Non-pigmented ciliary epithelial cell (primary cell): Measurements from ENCODE around the gene KCTD5.
"Not testable (repeated sequence)": the region's sequence is repeated elsewhere in the genome, so short reads cannot be mapped to it uniquely, and the experiment has no call there.

Experiments
- DNase-seq: peaks from one replicate; pipeline ENCODE4 v3.0.0-alpha.2; 2010; ENCODE audit warnings: low read depth

KCTD5 gene

DNA sequence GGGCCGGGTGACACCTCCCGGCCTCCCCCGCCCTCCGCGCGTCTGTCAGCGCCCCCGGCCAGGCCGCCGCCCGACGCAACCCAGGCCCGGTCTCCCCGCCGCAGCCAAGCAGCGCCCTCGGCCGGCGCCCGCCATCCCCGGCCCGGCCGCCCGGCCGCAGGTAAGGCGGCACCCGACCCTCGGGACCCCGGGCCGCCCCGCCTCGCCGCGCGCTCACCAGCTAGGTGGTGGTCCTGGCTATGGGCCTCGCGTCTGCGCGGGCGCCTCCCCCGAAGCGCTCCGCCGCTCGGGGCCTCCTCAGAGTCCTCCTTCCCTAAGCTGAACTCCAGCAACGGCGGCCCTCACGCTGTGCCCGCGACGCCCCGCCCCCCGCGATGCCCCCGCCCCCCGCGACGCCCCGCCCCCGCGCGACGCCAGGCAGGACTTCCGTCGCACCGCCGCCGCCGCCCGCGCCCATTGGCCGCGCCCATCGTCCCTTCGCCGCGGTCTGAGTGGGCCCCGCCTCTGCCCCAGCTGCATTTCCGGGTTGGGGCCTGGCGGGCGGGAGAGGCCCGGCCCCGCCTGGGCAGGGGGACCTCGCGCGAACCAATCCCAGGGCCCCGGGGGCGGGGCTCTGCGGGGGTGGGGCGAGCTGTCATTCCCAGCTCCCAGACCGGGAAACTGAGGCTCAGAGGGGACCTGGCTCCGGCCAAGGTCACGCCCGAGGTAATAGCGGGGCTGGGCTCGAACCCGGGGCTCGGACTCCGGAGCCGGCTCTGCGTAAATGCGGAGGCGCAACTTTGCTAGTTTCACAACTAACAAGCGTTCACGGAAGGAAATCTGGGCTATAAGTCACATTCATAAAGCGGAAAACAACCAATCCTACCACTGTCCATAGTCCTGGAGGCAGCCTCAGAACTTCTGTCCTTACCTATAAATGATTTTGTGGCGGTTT lies 9.0 kb upstream of the KCTD5 start:
- DNase-seq, result no peak

- no peak for DNase-seq
Observed at GRCh38 chr16:2675021-2675420, 7.3 kb upstream of the KCTD5 start.

GRCh38 chr16:2675714-2676113 lies 6.6 kb upstream of the KCTD5 start:
- DNase-seq, result no peak

- DNase-seq, result not testable (repeated sequence)
Observed at GRCh38 chr16:2676937-2677336, 5.4 kb upstream of the KCTD5 start.

DNA sequence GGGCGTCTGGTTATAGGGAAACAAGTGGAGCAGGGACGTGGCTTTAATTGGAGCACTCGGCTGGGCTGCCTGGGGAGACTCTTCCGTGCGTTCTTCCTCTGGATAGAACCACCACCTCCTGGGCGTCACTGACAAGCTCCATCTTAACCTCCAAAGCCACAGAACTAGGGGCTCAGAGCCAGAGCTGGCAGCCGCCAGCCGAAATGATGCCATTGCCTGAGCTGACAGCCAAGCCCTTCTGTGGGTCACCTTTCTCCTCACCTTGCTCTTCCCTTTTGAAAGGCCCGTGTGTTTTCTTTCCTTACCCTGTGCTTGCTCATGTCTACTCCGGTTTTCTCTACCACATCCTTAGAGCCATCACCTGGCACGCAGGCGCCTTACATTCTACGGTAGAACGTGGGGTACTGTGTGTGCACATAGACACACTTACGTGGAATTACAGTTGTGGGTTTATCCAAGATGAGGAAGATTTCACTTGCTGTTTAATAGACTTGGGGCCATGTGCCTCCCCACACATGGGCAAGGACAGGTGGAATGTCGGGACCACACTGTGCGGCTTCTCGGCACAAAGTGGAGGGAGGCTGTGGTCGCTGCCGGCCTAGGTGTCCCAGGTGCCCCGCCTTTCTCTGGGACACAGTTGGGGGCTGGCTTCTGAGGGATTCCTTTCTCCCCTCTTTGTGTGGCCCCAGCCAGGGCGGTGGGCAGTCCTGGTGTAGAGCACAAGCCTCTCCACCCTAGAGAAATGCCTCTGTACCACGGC lies 3.9 kb upstream of the KCTD5 start:
- DNase-seq, result not testable (repeated sequence)

- not testable (repeated sequence) for DNase-seq
Observed at GRCh38 chr16:2679902-2680301, 2.4 kb upstream of the KCTD5 start.

- DNase-seq, result not testable (repeated sequence)
Observed at GRCh38 chr16:2680360-2680759, 2.0 kb upstream of the KCTD5 start.

DNA sequence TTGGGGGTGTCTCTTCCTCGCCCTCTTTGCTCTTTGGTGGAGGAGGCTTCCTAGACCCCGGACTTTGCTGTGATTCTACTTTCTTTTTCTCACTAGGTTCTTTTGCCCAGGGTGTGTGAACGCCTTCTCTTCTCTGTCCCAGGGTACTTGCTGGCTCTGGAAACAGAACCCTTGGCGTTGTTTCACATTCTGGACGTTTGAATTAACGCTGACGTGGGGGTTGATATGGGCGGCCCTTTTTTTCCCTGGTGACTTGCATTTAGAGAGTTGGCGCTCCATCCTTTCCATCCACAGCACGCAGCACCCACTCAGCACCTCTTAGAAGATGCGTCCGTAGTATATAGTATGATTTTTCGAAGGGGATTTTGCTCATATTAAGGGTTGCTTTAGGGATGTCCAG lies 718 bp downstream of the KCTD5 start:
- DNase-seq, result not testable (repeated sequence)

GRCh38 chr16:2686075-2686474 lies 3.8 kb downstream of the KCTD5 start:
- DNase-seq, result not testable (repeated sequence)

DNA sequence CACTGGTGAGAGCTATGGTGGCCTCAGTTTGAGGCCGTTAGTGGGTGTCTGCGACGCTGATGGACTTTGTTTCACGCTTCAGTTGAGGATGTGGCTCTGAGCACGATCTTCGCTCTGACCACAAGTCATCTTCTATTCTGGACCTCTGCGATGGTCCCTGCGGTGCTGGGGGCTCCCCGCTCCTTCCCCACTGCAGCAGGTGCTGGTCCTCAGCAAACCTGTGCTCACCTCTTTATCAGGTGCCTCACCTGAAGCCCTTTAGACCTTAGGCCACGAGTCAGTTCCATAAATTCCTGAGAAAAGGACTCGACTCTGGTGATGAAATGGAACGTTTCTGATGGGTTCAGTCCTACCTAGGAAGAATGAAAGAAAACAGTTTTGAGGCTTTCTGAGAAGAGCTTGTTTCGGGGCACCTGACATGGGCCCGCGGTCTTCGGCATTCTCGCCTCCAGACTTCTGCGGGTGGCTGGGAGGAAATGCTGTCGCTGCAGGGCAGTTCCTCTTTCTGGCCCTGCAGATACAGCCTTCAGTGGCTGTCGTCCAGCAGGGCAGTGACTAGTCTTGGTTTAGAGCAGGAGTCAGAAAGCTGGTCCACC lies 4.7 kb downstream of the KCTD5 start:
- no peak for DNase-seq

- no peak for DNase-seq
Observed at GRCh38 chr16:2687531-2688308, 5.4 kb downstream of the KCTD5 start.

DNA sequence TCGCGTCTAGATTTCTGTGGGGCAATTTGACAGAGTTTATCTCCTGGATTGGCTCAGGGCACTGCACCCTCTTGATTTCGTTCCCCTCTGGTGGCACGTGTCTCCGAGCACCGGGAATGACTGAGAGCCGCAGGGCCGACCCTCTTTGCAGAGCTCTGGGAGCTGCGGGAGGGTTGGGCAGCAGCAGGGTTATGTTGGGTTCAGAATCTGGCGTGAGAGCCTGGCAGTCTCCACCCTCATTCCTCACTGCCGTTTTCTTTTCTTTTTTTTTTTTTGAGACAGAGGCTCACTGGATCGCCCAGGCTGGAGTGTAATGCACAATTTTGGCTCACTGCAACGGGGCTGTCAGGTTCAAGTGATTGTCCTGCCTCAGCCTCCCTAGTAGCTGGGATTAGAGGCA lies 7.1 kb downstream of the KCTD5 start:
- DNase-seq, result not testable (repeated sequence)

DNA sequence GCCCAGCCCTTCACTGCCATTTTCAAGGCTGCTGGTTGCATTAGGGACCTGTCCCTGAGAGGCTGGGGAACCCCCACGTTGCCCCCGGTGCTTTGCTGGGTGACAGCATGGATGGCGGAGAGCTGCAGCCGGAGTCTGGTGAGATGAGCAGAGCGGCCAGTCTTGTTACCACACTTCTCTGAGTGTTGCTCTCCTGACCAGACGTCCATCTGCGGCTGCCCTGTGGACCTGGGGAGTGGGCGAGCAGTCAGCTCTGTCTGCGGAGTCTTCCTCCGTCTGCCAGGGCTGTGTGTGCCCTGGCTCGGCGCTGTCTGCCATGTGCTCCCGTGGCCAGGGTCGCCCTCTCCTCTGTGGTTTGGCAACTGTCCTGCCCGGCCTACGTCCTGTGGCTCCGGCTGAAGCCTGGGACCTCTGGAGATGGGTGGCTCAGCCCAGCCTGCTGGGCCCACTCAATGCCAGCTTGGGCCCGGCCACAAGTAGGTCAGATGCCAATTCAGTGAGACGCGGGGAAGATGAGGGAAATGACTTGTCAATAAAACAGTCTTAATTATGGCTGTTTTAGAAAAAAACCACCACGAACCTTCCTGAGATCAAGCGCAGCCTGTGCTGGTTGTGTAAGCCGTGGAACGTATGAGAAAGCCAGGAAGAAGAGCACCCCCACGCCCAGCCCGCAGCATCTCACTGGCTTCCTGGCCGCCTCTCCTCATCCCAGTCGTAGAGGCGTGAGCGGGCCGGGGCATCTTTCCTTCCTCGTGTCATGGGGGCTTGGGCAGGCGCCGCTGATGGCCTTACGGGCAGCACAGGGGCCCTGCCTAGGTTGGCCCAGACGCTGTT lies 7.9 kb downstream of the KCTD5 start:
- DNase-seq, result no peak

DNA sequence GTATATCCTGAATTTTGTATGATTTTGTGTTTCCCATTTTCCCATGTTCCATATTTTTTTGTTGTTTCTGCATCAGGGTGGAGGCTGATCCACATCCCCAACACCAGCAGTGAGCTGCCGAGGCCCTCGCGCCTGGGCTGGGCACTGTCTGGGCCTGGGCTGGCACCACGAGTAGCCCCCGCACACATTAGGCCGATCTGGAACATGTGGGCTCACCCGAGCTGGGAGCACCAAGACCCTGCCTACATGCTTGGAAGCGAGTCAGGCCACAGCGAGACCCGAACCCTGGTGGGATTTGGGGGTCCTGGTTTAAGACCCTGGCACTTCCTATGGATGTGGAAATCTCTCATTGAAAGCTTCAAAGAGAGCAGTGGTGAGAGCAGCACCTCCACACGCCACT lies 8.5 kb downstream of the KCTD5 start:
- DNase-seq, result no peak

GRCh38 chr16:2691491-2692248 lies 9.3 kb downstream of the KCTD5 start:
- no peak for DNase-seq

DNA sequence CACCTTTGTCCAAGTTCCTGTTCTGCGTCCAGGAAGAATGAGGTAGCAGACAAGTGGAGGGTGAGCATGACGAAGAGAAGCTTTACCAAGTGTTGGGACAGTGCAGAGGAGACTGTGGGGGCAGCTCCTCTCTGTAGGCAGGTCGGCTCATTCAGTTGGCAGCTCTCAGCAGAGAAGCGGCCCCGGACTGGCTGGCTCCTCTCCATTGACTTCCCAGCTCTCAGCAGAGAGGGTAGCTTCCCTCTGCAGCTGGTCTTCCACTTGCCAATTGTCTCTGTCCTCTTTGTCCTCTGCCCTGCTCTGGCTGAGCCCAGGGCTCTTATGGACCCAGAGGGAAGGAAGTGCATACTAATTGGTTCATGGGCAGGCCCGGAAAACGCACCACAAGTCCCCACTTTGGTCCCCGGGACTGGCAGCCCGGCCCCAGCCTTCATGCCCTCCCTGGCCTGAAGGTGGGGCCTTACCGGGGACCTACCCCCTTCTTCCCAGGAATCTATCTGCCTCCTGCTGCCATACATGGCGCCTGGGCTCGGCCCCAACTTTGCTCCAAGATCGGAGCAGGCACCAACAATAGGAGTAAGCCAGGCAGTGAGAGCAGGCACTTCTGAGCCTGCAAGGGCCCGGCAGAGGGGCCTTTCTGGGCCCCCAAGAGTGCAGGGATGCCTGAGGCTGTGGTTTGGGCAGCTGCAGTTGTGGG lies 10.1 kb downstream of the KCTD5 start:
- DNase-seq, result no peak

GRCh38 chr16:2692948-2693651 lies 10.8 kb downstream of the KCTD5 start:
- peak; percentile 14 for DNase-seq

- DNase-seq, result not testable (repeated sequence)
Observed at GRCh38 chr16:2696601-2697250, 14.4 kb downstream of the KCTD5 start.
